Spleen (tissue), 7 donors: ENCODE data around the gene TIMM10.

Experiments used
- POLR2A ChIP-seq, 3 donors: fragments of 450-650 bp; IDR thresholded peaks; one replicate each; pipeline ENCODE4 v1.5.1; 2017; ENCODE audit warnings: antibody characterized with exemption in 3 of 3, mild to moderate bottlenecking in 1 of 3
- TF ChIP-seq, protein P1 (sequence below), 11 experiments: fragments of 200-600 bp in 7 of 11; fragments of 450-650 bp in 4 of 11; sonication (generic) in 4 of 11; IDR thresholded peaks in 8 of 11; conservative IDR thresholded peaks in 3 of 11; 1 replicate in 7 of 11; 2 replicates in 4 of 11; pipeline versions ENCODE4 v1.4.0 to v1.8.0; 2016 to 2021; ENCODE audit warnings: antibody characterized with exemption in 11 of 11, inconsistent platforms in 4 of 11, mild to moderate bottlenecking in 1 of 11
- donor health status: DM: no; HTN: no; CAD: no; lungs with moderate emphysema.
- donor health status: DM: no; HTN: no; CAD: no.
- donor health status: DM: no; HTN: no; CAD: no.

DNA sequence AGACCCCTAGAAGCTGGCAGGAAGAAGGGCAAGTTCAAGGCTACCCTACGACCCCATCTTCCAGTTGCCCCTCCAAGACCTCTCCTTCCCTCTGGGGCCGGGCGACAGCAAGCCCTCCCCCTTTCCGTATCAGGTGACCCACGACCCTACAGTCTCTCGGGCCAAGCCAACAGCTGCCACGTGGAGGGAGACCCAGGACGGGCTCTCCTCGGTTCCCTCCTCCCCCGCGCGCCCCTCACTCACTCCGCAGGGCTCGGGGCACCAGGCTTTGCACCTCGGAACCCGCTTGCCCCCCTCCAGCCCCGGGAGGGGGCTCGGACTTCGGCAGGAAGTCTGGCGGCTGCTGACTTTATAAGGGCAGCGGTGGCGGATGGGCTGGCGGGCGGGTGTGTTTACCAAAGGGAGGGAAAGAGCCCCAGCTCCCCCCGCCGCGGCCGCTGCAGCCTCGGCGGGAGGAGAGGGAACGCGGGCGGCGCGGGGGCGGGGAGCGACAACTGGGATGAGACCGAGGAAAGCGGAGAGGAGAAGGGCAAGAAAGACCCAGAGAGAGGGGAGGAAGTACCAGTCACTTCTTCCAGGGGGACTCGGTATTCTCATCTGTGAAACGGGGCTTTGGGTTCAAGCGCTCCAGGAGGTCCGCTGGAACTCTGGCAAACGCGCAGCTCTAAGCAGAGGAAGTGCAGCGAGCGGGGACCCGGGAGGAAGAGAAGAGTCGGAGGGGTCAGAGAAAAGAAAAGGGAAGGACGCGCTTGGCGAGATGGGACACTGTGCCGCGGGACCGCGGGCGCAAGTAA, 15.8 kb downstream of the TIMM10 start:
- TF ChIP-seq, protein P1, sequence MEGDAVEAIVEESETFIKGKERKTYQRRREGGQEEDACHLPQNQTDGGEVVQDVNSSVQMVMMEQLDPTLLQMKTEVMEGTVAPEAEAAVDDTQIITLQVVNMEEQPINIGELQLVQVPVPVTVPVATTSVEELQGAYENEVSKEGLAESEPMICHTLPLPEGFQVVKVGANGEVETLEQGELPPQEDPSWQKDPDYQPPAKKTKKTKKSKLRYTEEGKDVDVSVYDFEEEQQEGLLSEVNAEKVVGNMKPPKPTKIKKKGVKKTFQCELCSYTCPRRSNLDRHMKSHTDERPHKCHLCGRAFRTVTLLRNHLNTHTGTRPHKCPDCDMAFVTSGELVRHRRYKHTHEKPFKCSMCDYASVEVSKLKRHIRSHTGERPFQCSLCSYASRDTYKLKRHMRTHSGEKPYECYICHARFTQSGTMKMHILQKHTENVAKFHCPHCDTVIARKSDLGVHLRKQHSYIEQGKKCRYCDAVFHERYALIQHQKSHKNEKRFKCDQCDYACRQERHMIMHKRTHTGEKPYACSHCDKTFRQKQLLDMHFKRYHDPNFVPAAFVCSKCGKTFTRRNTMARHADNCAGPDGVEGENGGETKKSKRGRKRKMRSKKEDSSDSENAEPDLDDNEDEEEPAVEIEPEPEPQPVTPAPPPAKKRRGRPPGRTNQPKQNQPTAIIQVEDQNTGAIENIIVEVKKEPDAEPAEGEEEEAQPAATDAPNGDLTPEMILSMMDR (IDR thresholded peaks at IDR 0.05 in 8 of 11, conservative IDR thresholded peaks at IDR 0.05 in 3 of 11), result no peak
- no peak for TF ChIP-seq POLR2A (IDR thresholded peaks at IDR 0.05)
